Activated CD8-positive, alpha-beta memory T cell treated with anti-CD3 and anti-CD28 coated beads, Interleukin-2, amount 10 ng/mL, durations not matched to agents 7 days and 5 days (primary cell): ENCODE measurements around the gene KRTAP4-8. TPM values are rescaled to one million over a fixed set of nuclear protein-coding genes. Genes with fewer than 3 reads are reported as not detected.
"Not testable (repeated sequence)": the region's sequence is repeated elsewhere in the genome, so short reads cannot be mapped to it uniquely, and the experiment has no call there.

Experiments used
- ATAC-seq: fragments of 150-1000 bp; cut with Tn5 transposase; one replicate; pipeline ENCODE4 v1.10.0; 2021; ENCODE audit warnings: moderate library complexity
- CTCF ChIA-PET: fragments of 350-600 bp; sonication (Branson Sonifier 250); formaldehyde crosslinking; loops from one replicate; lab custom pipeline; 2021; ENCODE audit warnings: antibody characterized with exemption; lab: Charles Lee
- DNase-seq: peaks from one replicate; pipeline ENCODE4 v3.0.0-alpha.2; 2020
- H3K27ac Mint-ChIP-seq: one replicate; pipeline ENCODE4 v1.8.0; 2021; ENCODE audit warnings: mild to moderate bottlenecking, mixed read lengths
- H3K27me3 Mint-ChIP-seq: one replicate; pipeline ENCODE4 v1.8.0; 2021; ENCODE audit warnings: mixed read lengths
- H3K36me3 Mint-ChIP-seq: one replicate; pipeline ENCODE4 v1.8.0; 2021; ENCODE audit warnings: mild to moderate bottlenecking, mixed read lengths
- H3K4me1 Mint-ChIP-seq: one replicate; pipeline ENCODE4 v1.8.0; 2021; ENCODE audit warnings: mixed read lengths
- H3K4me3 Mint-ChIP-seq: one replicate; pipeline ENCODE4 v1.8.0; 2021; ENCODE audit warnings: mild to moderate bottlenecking, moderate library complexity, mixed read lengths
- H3K9me3 Mint-ChIP-seq: one replicate; pipeline ENCODE4 v1.8.0; 2022; ENCODE audit warnings: low read depth, mixed read lengths
- total RNA-seq, 2 experiments: library from RNA; stranded (reverse); gene quantifications; one replicate each; pipeline ENCODE4 v1.2.3, GENCODE V29; 2021

The KRTAP4-8 gene
- total RNA-seq, 2 experiments from 2014 or later = not detected

GRCh38 chr17:41065829-41066624 lies 31.9 kb downstream of the KRTAP4-8 start, which contains the start of gene KRTAP2-4:
KRTAP2-4 (minus strand) TSS chr17:41065879; CDS start chr17:41065845, 34 bp downstream.
- Mint-ChIP-seq H3K4me1 (peaks cover 7% of the 10 kb centered on the region), H3K9me3 (no peaks in the 10 kb centered on the region), H3K4me3 (no peak within 1 kb of the TSS), H3K27me3 (peaks cover 16% of the 10 kb centered on the region), H3K36me3 (no peaks in the 10 kb centered on the region), H3K27ac (no peak within 1 kb of the TSS)
- ATAC-seq (no peak), DNase-seq (no peak)
- CTCF ChIA-PET = no interaction called here

- peaks cover 25% of the 10 kb centered on the region for H3K27me3 Mint-ChIP-seq
- not testable (repeated sequence) for H3K9me3 Mint-ChIP-seq, H3K4me1 Mint-ChIP-seq, H3K4me3 Mint-ChIP-seq, DNase-seq, H3K27ac Mint-ChIP-seq, ATAC-seq, H3K36me3 Mint-ChIP-seq
- CTCF ChIA-PET = interaction anchor here (0.5 kb wide), 1 partner anchor 46 kb away, joined by 3 read pairs; no protein-coding TSS in a partner anchor
These were observed 32.8 kb downstream of the KRTAP4-8 start for GRCh38 chr17:41065016-41065689.

- DNase-seq = no peak
- no peaks in the 10 kb centered on the region for H3K9me3 Mint-ChIP-seq
- CTCF ChIA-PET = interaction anchor here (0.5 kb wide), 1 partner anchor 45 kb away, joined by 3 read pairs; no protein-coding TSS in a partner anchor
- ATAC-seq = no peak
- peaks cover 7% of the 10 kb centered on the region for H3K4me1 Mint-ChIP-seq
- peaks cover 31% of the 10 kb centered on the region for H3K27me3 Mint-ChIP-seq
- no peak overlapping the region for H3K4me3 Mint-ChIP-seq
- no peaks in the 10 kb centered on the region for H3K36me3 Mint-ChIP-seq
- H3K27ac Mint-ChIP-seq = no peak overlapping the region
These were observed 33.6 kb downstream of the KRTAP4-8 start for GRCh38 chr17:41064301-41064700.

DNA sequence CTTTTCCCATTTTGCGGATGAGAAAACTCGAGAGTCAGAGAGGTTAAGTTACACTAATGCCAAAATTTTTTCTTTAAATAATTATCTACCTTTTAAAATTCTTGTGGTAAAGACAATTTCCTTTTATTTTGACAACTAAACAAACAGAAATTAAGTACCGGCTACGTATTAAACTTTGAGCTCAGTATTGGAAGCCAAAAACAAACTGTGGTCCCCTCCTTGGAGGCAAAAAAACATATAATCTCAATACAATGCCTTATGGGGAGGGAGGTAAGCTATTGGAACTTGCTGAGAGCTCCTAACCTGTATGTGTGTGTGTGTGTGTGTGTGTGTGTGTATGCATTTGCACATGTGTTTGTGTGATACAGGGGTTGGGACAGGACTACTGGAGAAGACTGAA lies 34.5 kb downstream of the KRTAP4-8 start:
- no peaks in the 10 kb centered on the region for H3K36me3 Mint-ChIP-seq
- ATAC-seq = no peak
- H3K9me3 Mint-ChIP-seq = no peaks in the 10 kb centered on the region
- H3K4me3 Mint-ChIP-seq = no peak overlapping the region
- CTCF ChIA-PET = no interaction called here
- H3K27ac Mint-ChIP-seq = no peak overlapping the region
- DNase-seq = no peak
- peaks cover 5% of the 10 kb centered on the region for H3K4me1 Mint-ChIP-seq
- H3K27me3 Mint-ChIP-seq = peaks cover 39% of the 10 kb centered on the region

GRCh38 chr17:41061964-41062363 lies 36.0 kb downstream of the KRTAP4-8 start:
- H3K4me1 Mint-ChIP-seq = peaks cover 5% of the 10 kb centered on the region
- no peak overlapping the region for H3K4me3 Mint-ChIP-seq
- no peaks in the 10 kb centered on the region for H3K36me3 Mint-ChIP-seq
- no peak overlapping the region for H3K27ac Mint-ChIP-seq
- CTCF ChIA-PET = no interaction called here
- peaks cover 48% of the 10 kb centered on the region for H3K27me3 Mint-ChIP-seq
- peaks cover 3% of the 10 kb centered on the region for H3K9me3 Mint-ChIP-seq
- ATAC-seq (no peak), DNase-seq (no peak)

- peaks cover 51% of the 10 kb centered on the region for H3K27me3 Mint-ChIP-seq
- no peaks in the 10 kb centered on the region for H3K4me1 Mint-ChIP-seq
- H3K4me3 Mint-ChIP-seq = no peak within 1 kb of the TSS
- DNase-seq (no peak), ATAC-seq (no peak)
- H3K9me3 Mint-ChIP-seq = peaks cover 3% of the 10 kb centered on the region
- CTCF ChIA-PET = no interaction called here
- no peak within 1 kb of the TSS for H3K27ac Mint-ChIP-seq
- H3K36me3 Mint-ChIP-seq = no peaks in the 10 kb centered on the region
These were observed 37.8 kb downstream of the KRTAP4-8 start, which contains the start of gene KRTAP2-3 for GRCh38 chr17:41060052-41060604. KRTAP2-3 (minus strand) TSS chr17:41060114; CDS start chr17:41060050, 64 bp downstream.

GRCh38 chr17:41059276-41060051 lies 38.5 kb downstream of the KRTAP4-8 start:
- CTCF ChIA-PET, H3K4me1 Mint-ChIP-seq, ATAC-seq, DNase-seq, H3K36me3 Mint-ChIP-seq, H3K27ac Mint-ChIP-seq, H3K4me3 Mint-ChIP-seq, H3K9me3 Mint-ChIP-seq: not testable (repeated sequence)
- H3K27me3 Mint-ChIP-seq = peaks cover 51% of the 10 kb centered on the region

DNA sequence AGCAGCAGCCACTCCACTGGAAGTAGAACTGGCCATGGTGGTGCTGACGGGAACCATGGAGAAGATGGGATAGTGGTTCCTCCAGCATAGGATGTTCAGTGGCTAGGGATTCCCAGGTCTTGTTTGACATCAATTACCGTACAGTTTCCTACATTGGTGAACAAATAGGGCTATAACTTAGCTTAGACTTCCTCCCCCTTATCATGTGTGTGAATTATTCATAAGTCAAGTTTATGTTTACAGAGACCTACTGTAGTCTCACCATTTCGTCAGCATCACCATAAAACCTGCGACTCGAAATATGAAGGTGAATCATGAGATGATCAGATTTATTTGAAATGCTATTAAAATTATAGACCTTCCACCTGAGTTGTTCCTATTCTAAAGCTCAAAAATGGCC lies 39.2 kb downstream of the KRTAP4-8 start:
- Mint-ChIP-seq H3K4me3 (no peak overlapping the region), H3K9me3 (peaks cover 3% of the 10 kb centered on the region), H3K4me1 (no peaks in the 10 kb centered on the region), H3K27me3 (peaks cover 48% of the 10 kb centered on the region), H3K27ac (no peak overlapping the region), H3K36me3 (no peaks in the 10 kb centered on the region)
- ATAC-seq (no peak), DNase-seq (no peak)
- CTCF ChIA-PET = no interaction called here

DNA sequence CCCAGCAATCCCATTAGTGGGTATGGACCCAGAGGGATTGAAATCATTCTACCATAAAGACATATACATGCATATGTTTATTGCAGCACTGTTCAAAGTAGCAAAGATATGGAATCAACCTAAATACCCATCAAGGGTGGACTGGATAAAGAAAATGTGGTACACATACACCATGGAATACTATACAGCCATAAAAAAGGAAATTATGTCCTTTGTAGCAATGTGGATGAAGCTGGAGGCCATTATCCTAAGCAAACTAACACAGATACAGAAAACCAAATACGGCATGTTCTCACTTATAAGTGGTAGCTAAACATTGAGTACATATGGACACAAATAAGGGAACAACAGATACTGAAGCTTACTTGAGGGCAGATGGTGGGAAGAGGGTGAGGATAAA lies 40.4 kb downstream of the KRTAP4-8 start:
- no peak for DNase-seq
- ATAC-seq = no peak
- no peaks in the 10 kb centered on the region for H3K36me3 Mint-ChIP-seq
- H3K27me3 Mint-ChIP-seq = peaks cover 54% of the 10 kb centered on the region
- no peak overlapping the region for H3K4me3 Mint-ChIP-seq
- H3K9me3 Mint-ChIP-seq = peaks cover 3% of the 10 kb centered on the region
- no peaks in the 10 kb centered on the region for H3K4me1 Mint-ChIP-seq
- CTCF ChIA-PET = no interaction called here
- no peak overlapping the region for H3K27ac Mint-ChIP-seq

- H3K9me3 Mint-ChIP-seq, H3K4me3 Mint-ChIP-seq, H3K27ac Mint-ChIP-seq, CTCF ChIA-PET, DNase-seq, ATAC-seq, H3K36me3 Mint-ChIP-seq, H3K4me1 Mint-ChIP-seq: not testable (repeated sequence)
- H3K27me3 Mint-ChIP-seq = peaks cover 41% of the 10 kb centered on the region
These were observed 42.8 kb downstream of the KRTAP4-8 start, which contains the start of gene KRTAP2-2 for GRCh38 chr17:41055130-41055529. KRTAP2-2 (minus strand) TSS chr17:41055230; CDS start chr17:41055211, 19 bp downstream.

DNA sequence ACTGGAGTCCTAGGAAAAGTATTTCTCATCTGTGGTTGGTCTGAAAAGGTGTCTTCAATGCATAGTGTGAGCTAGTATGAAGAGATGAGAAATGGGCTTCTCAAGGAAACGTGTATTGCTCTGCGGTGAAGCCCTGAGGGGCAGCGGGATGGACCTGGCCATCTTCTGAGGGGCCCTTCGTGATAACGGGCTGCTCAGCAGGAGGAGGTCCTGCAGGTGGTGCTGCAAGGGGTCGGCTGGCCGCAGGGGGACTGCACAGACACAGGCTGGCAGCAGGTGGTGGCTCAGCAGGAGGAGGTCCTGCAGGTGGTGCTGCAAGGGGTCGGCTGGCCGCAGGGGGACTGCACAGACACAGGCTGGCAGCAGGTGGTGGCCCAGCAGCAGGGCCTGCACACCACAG lies 43.4 kb downstream of the KRTAP4-8 start:
- H3K27me3 Mint-ChIP-seq = peaks cover 39% of the 10 kb centered on the region
- H3K36me3 Mint-ChIP-seq, H3K4me1 Mint-ChIP-seq, H3K9me3 Mint-ChIP-seq, CTCF ChIA-PET, ATAC-seq, DNase-seq, H3K27ac Mint-ChIP-seq, H3K4me3 Mint-ChIP-seq: not testable (repeated sequence)

DNA sequence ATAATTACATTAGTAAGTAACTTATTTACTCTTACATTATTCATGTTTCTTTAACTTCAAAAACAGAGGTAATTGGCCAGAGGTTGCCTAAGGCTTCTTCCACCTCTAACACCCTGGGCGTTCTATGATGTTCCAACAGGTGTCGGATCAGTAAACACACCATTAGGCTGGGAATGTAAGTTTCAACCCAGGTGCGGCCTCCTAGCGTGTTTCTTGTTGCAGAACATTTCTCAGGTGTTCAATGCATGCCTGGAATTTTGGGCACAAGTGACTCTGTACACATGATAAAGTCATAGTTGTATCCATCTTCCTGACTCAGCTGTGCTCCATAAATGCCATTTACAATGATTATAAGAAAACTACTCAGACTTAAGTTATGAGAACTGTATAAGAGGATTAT lies 43.9 kb downstream of the KRTAP4-8 start:
- Mint-ChIP-seq H3K4me3 (no peak overlapping the region), H3K9me3 (peaks cover 3% of the 10 kb centered on the region), H3K27ac (no peak overlapping the region), H3K4me1 (no peaks in the 10 kb centered on the region), H3K27me3 (peaks cover 36% of the 10 kb centered on the region), H3K36me3 (no peaks in the 10 kb centered on the region)
- ATAC-seq (no peak), DNase-seq (no peak)
- CTCF ChIA-PET = no interaction called here

- CTCF ChIA-PET = no interaction called here
- Mint-ChIP-seq H3K27ac (no peak overlapping the region), H3K27me3 (peaks cover 32% of the 10 kb centered on the region)
These were observed 45.4 kb downstream of the KRTAP4-8 start for GRCh38 chr17:41052566-41052965.

More at GRCh38 chr17:41052566-41052965, 45.4 kb downstream of the KRTAP4-8 start:
- H3K36me3 Mint-ChIP-seq = no peaks in the 10 kb centered on the region
- H3K4me3 Mint-ChIP-seq = no peak overlapping the region
- ATAC-seq (no peak), DNase-seq (no peak)
- peaks cover 3% of the 10 kb centered on the region for H3K9me3 Mint-ChIP-seq
- H3K4me1 Mint-ChIP-seq = no peaks in the 10 kb centered on the region
